Measurements from ENCODE around the gene COPS9. TPM values are rescaled to one million over a fixed set of nuclear protein-coding genes. Genes with fewer than 3 reads are reported as not detected.

The COPS9 gene
- polyA plus RNA-seq, 1 donor (not counting 4 experiments of a cell fraction or from before 2014, with no cell fraction given), result 399 TPM

DNA sequence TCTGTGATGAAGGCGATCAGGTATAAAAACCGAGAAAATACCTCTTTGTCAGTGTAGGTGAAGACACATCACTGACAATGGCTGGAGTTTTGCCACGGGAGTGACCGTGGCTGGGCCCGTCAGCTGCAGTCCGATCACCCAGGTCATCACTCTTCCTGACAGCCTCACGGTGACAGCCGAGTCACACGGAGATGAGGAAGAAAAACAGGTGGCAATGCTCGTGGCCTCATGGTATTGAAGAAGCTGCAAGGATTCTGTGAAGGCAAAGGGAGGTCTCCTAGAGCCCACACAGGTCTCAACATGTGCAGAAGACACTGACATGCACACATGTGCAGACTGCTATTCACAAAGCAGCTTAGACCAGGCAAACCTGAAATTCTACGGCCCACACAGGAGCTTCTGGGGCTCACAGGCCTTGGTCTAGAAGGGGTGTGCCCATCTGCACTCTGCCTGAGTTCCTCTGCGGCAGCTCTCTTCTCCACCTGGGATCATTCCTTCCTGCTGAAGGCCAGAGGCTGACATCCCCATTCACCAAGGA, 7.4 kb downstream of the COPS9 start:
- FAIRE-seq (no peak), DNase-seq (ENCODE audit: low read depth, low spot score) (no peak)
- H3K4me1 ChIP-seq (ENCODE audit: control insufficient read depth, extremely low read depth, insufficient read depth, low read length), result no peaks in the 10 kb centered on the region
- no peak overlapping the region for H2AFZ ChIP-seq (ENCODE audit: control insufficient read depth, low read length)
- TF ChIP-seq, protein P1, sequence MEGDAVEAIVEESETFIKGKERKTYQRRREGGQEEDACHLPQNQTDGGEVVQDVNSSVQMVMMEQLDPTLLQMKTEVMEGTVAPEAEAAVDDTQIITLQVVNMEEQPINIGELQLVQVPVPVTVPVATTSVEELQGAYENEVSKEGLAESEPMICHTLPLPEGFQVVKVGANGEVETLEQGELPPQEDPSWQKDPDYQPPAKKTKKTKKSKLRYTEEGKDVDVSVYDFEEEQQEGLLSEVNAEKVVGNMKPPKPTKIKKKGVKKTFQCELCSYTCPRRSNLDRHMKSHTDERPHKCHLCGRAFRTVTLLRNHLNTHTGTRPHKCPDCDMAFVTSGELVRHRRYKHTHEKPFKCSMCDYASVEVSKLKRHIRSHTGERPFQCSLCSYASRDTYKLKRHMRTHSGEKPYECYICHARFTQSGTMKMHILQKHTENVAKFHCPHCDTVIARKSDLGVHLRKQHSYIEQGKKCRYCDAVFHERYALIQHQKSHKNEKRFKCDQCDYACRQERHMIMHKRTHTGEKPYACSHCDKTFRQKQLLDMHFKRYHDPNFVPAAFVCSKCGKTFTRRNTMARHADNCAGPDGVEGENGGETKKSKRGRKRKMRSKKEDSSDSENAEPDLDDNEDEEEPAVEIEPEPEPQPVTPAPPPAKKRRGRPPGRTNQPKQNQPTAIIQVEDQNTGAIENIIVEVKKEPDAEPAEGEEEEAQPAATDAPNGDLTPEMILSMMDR (optimal IDR thresholded peaks at IDR 0.05 in 1 of 3, IDR thresholded peaks at IDR 0.05 in 1 of 3, conservative IDR thresholded peaks at IDR 0.05 in 1 of 3; ENCODE audit: extremely low read depth in 1 of 3, insufficient read depth in 2 of 3, low read length in 3 of 3), result no peak
- TF ChIP-seq EZH2 (IDR thresholded peaks at IDR 0.05; ENCODE audit: low read length), result no peak
- peaks cover 5% of the 10 kb centered on the region for H3K79me2 ChIP-seq (ENCODE audit: control insufficient read depth, insufficient read depth, low read length)
- no peaks in the 10 kb centered on the region for H3K27me3 ChIP-seq (ENCODE audit: control insufficient read depth, extremely low read depth, insufficient read depth, low read length)
- no peak overlapping the region for H3K4me3 ChIP-seq (ENCODE audit: control insufficient read depth in 2 of 3, extremely low read depth in 1 of 3, insufficient read depth in 2 of 3, low read depth in 1 of 3, low read length in 3 of 3)
- peaks cover 37% of the 10 kb centered on the region in 2 experiments for H3K36me3 ChIP-seq (ENCODE audit: control insufficient read depth in 2 of 2, extremely low read depth in 1 of 2, insufficient read depth in 2 of 2, low read length in 2 of 2)
- no peak overlapping the region for H3K9ac ChIP-seq (ENCODE audit: control insufficient read depth, extremely low read depth, insufficient read depth, low read length)
- dilution Hi-C loops (cut with MboI; ENCODE audit: extremely low pct_ligation_motif_present, low sequenced_read_pairs), result no loop called here
- H3K27ac ChIP-seq (ENCODE audit: control insufficient read depth, insufficient read depth, low read length), result no peak overlapping the region
- H3K9me1 ChIP-seq (ENCODE audit: control insufficient read depth, extremely low read depth, insufficient read depth, low read length), result no peaks in the 10 kb centered on the region
- H3K4me2 ChIP-seq (ENCODE audit: control insufficient read depth, extremely low read depth, insufficient read depth, low read depth, low read length), result no peak overlapping the region
- no peaks in the 10 kb centered on the region for H4K20me1 ChIP-seq (ENCODE audit: control insufficient read depth, extremely low read depth, insufficient read depth, low read length)
- no peaks in the 10 kb centered on the region for H3K9me3 ChIP-seq (ENCODE audit: control insufficient read depth, low read depth, low read length)

DNA sequence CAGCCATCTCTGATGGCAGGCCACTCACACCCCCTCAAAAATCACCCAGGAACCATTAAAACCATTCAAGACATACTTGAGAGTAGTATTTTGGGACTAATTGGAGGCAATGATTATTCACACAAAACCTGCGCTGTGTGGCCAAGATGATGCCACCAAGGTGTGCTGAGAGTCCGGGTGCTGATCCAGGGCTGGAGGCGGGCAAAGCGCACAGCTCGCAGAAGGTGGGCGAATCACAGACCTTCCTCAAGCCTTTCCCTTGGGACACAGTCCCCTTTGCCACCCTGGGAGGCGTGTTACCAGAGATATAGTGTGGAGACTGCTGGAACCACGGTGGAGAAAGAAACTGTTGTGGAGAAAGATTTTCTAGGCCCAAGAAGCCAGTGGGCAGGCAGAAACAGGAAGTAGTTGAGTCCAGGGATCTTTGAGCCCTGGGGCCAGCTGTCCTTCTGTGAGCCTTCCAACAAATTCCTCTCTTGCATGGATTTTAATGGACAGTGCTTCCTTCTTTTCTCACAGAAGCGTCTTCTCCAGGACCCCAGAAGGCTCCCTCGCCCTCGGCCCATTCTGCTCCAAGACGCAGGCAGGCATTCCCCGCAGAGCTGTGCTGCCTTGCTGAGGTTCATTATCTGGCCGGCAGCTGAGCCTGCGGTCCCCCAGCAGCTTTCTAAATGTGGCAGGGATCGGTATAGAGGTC, 8.0 kb downstream of the COPS9 start:
- Histone ChIP-seq H3K4me1 (ENCODE audit: control insufficient read depth, extremely low read depth, insufficient read depth, low read length) (no peaks in the 10 kb centered on the region), H3K4me3 (ENCODE audit: control insufficient read depth in 2 of 3, extremely low read depth in 1 of 3, insufficient read depth in 2 of 3, low read depth in 1 of 3, low read length in 3 of 3) (no peak overlapping the region), H3K9me1 (ENCODE audit: control insufficient read depth, extremely low read depth, insufficient read depth, low read length) (no peaks in the 10 kb centered on the region), H2AFZ (ENCODE audit: control insufficient read depth, low read length) (no peak overlapping the region), H3K9me3 (ENCODE audit: control insufficient read depth, low read depth, low read length) (no peaks in the 10 kb centered on the region), H3K79me2 (ENCODE audit: control insufficient read depth, insufficient read depth, low read length) (no peaks in the 10 kb centered on the region), H3K4me2 (ENCODE audit: control insufficient read depth, extremely low read depth, insufficient read depth, low read depth, low read length) (no peak overlapping the region), H3K27me3 (ENCODE audit: control insufficient read depth, extremely low read depth, insufficient read depth, low read length) (no peaks in the 10 kb centered on the region), H3K36me3 (ENCODE audit: control insufficient read depth in 2 of 2, extremely low read depth in 1 of 2, insufficient read depth in 2 of 2, low read length in 2 of 2) (peaks cover 32 to 37% of the 10 kb centered on the region in 2 experiments), H4K20me1 (ENCODE audit: control insufficient read depth, extremely low read depth, insufficient read depth, low read length) (no peaks in the 10 kb centered on the region), H3K9ac (ENCODE audit: control insufficient read depth, extremely low read depth, insufficient read depth, low read length) (no peak overlapping the region), H3K27ac (ENCODE audit: control insufficient read depth, insufficient read depth, low read length) (no peak overlapping the region)
- no peak for TF ChIP-seq EZH2 (IDR thresholded peaks at IDR 0.05; ENCODE audit: low read length)
- TF ChIP-seq, protein P1 (optimal IDR thresholded peaks at IDR 0.05 in 1 of 3, IDR thresholded peaks at IDR 0.05 in 1 of 3, conservative IDR thresholded peaks at IDR 0.05 in 1 of 3; ENCODE audit: extremely low read depth in 1 of 3, insufficient read depth in 2 of 3, low read length in 3 of 3), result no peak
- FAIRE-seq, result no peak
- dilution Hi-C loops (cut with MboI; ENCODE audit: extremely low pct_ligation_motif_present, low sequenced_read_pairs), result no loop called here
- DNase-seq (ENCODE audit: low read depth, low spot score), result no peak

Measured in keratinocyte (primary cell).